HCT116 (cell line): ENCODE data around the gene PRKG2. TPM values are rescaled to one million over a fixed set of nuclear protein-coding genes. Genes with fewer than 3 reads are reported as not detected.

Experiments
- ATAC-seq: fragments of 200-7000 bp; cut with Tn5 transposase; 2 replicates; pipeline ENCODE4 v1.9.1; 2020; ENCODE audit warnings: mild to moderate bottlenecking, moderate library complexity
- BruUV-seq: library from RNA; stranded (reverse); fragments of 400-500 nt; replicated peaks from 2 replicates; lab custom pipeline; 2021; lab: Mats Ljungman, UMichigan
- CTCF ChIA-PET: fragments of 300-600 bp; sonication (Branson Sonifier 250); formaldehyde crosslinking; loops from one replicate; lab custom pipeline; 2021; ENCODE audit warnings: antibody characterized with exemption; lab: Charles Lee
- POLR2A ChIA-PET: fragments of 300-600, 350-600 bp; sonication (Branson Sonifier 250); formaldehyde crosslinking; loops from one replicate; lab custom pipeline; 2021; ENCODE audit warnings: antibody characterized with exemption; lab: Charles Lee
- RAD21 ChIA-PET, 2 experiments: fragments of 300-600 bp; sonication (Branson Sonifier 250); formaldehyde crosslinking; loops; one replicate each; lab custom pipeline; 2023; ENCODE audit warnings: low total read pairs in 2 of 2; ENCODE audit not compliant: uncharacterized antibody in 2 of 2, unreplicated experiment in 2 of 2, low non-redundant PET in 1 of 2; lab: Charles Lee
- DNase-seq: peaks from one replicate; pipeline ENCODE4 v3.0.0-alpha.2; 2010; ENCODE audit warnings: low read depth, low spot score
- H2AFZ ChIP-seq: fragments of 200-600 bp; shearing (Covaris generic), sonication (generic); 2 replicates; pipeline ENCODE4 v1.6.1; 2017; ENCODE audit warnings: low read depth, mixed run types, mixed read lengths, antibody characterized with exemption, low read length; ENCODE audit not compliant: poor library complexity, severe bottlenecking
- H3K27ac ChIP-seq: 2 replicates; pipeline ENCODE4 v1.5.1; 2012; ENCODE audit warnings: low read depth, low read length
- H3K27me3 ChIP-seq: fragments of 200-600 bp; sonication (generic); 2 replicates; pipeline ENCODE4 v1.6.1; 2016; ENCODE audit warnings: mixed run types, low read length, mixed read lengths; ENCODE audit not compliant: insufficient read depth
- H3K36me3 ChIP-seq, 2 experiments: fragments of 200-500 bp in 1 of 2; fragments of 200-600 bp in 1 of 2; sonication (Bioruptor generic) in 1 of 2; sonication (generic) in 1 of 2; 2 replicates each; pipeline versions ENCODE4 v1.5.1 to v1.6.1; 2014 to 2016; ENCODE audit warnings: low read length in 2 of 2, inconsistent platforms in 1 of 2, mixed read lengths in 1 of 2, mixed run types in 1 of 2; ENCODE audit not compliant: insufficient read depth in 2 of 2, control insufficient read depth in 1 of 2
- H3K4me1 ChIP-seq, 2 experiments: fragments of 200-600 bp in 1 of 2; sonication (generic) in 1 of 2; 2 replicates each; pipeline versions ENCODE4 v1.5.1 to v1.6.1; 2012 to 2017; ENCODE audit warnings: low read length in 2 of 2, inconsistent platforms in 1 of 2, mild to moderate bottlenecking in 1 of 2, mixed read lengths in 1 of 2, mixed run types in 1 of 2, moderate library complexity in 1 of 2; ENCODE audit not compliant: insufficient read depth in 2 of 2, control insufficient read depth in 1 of 2
- H3K4me2 ChIP-seq: fragments of 200-600 bp; sonication (generic); 2 replicates; pipeline ENCODE4 v1.6.1; 2017; ENCODE audit warnings: mixed run types, low read length, mixed read lengths
- H3K4me3 ChIP-seq, 2 experiments: fragments of 200-600 bp in 1 of 2; sonication (generic) in 1 of 2; replicated peaks in 1 of 2; 2 replicates each; pipeline ENCODE4 v1.5.1; 2011 to 2016; ENCODE audit warnings: low read length in 2 of 2, control low read depth in 1 of 2, low read depth in 1 of 2, mild to moderate bottlenecking in 1 of 2, mixed read lengths in 1 of 2, mixed run types in 1 of 2
- H3K79me2 ChIP-seq: fragments of 200-600 bp; sonication (generic); 2 replicates; pipeline ENCODE4 v1.6.1; 2017; ENCODE audit warnings: mild to moderate bottlenecking, mixed run types, low read length, moderate library complexity, mixed read lengths; ENCODE audit not compliant: insufficient read depth
- H3K9ac ChIP-seq: fragments of 200-600 bp; sonication (generic); 2 replicates; pipeline ENCODE4 v1.6.1; 2016; ENCODE audit warnings: low read length, mixed read lengths
- H3K9me2 ChIP-seq: fragments of 200-600 bp; sonication (generic), shearing (Covaris generic); 2 replicates; pipeline ENCODE4 v1.6.1; 2017; ENCODE audit warnings: mixed run types, mild to moderate bottlenecking, moderate library complexity; ENCODE audit not compliant: insufficient read depth
- H3K9me3 ChIP-seq, 2 experiments: fragments of 200-500 bp in 1 of 2; fragments of 200-600 bp in 1 of 2; sonication (Bioruptor generic) in 1 of 2; sonication (generic) in 1 of 2; 2 replicates each; pipeline ENCODE4 v1.6.1; 2014 to 2017; ENCODE audit warnings: low read length in 2 of 2, mixed read lengths in 2 of 2, inconsistent platforms in 1 of 2, low read depth in 1 of 2, mild to moderate bottlenecking in 1 of 2, mixed run types in 1 of 2, moderate library complexity in 1 of 2; ENCODE audit not compliant: control insufficient read depth in 1 of 2, insufficient read depth in 1 of 2
- H4K20me1 ChIP-seq: fragments of 200-600 bp; sonication (generic), shearing (Covaris generic); 2 replicates; pipeline ENCODE4 v1.6.1; 2017; ENCODE audit warnings: mixed run types, mild to moderate bottlenecking, moderate library complexity; ENCODE audit not compliant: insufficient read depth
- CBX3 ChIP-seq: IDR thresholded peaks from 2 replicates; pipeline ENCODE4 v1.6.1; 2012; ENCODE audit warnings: low read depth
- CEBPB ChIP-seq: IDR thresholded peaks from 2 replicates; pipeline ENCODE4 v1.6.1; 2012; ENCODE audit warnings: low read depth
- ELF1 ChIP-seq: IDR thresholded peaks from 2 replicates; pipeline ENCODE4 v1.6.1; 2012; ENCODE audit warnings: low read depth, borderline replicate concordance
- EZH2 ChIP-seq: fragments of 200-600 bp; sonication (generic); IDR thresholded peaks from 2 replicates; pipeline ENCODE4 v1.6.1; 2017; ENCODE audit warnings: antibody characterized with exemption, mixed run types
- EZH2phosphoT487 ChIP-seq: fragments of 200-600 bp; IDR thresholded peaks from 2 replicates; pipeline ENCODE4 v1.6.1; 2018; ENCODE audit warnings: antibody characterized with exemption, borderline replicate concordance
- POLR2A ChIP-seq: IDR thresholded peaks from 2 replicates; pipeline ENCODE4 v1.7.0; 2011; ENCODE audit warnings: borderline replicate concordance; ENCODE audit not compliant: insufficient read depth, insufficient read length; ENCODE audit errors: extremely low read depth
- POLR2AphosphoS5 ChIP-seq: IDR thresholded peaks from 2 replicates; pipeline ENCODE4 v1.6.1; 2011; ENCODE audit warnings: mild to moderate bottlenecking, low read depth, low read length, moderate library complexity
- RAD21 ChIP-seq: IDR thresholded peaks from 2 replicates; pipeline ENCODE4 v1.6.1; 2012; ENCODE audit warnings: low read depth, mild to moderate bottlenecking
- SIN3A ChIP-seq: IDR thresholded peaks from 2 replicates; pipeline ENCODE4 v1.6.1; 2012; ENCODE audit warnings: low read depth
- SP1 ChIP-seq: IDR thresholded peaks from 2 replicates; pipeline ENCODE4 v1.6.1; 2012; ENCODE audit warnings: low read depth
- SRF ChIP-seq: IDR thresholded peaks from 2 replicates; pipeline ENCODE4 v1.6.1; 2012; ENCODE audit warnings: low read depth
- TCF7L2 ChIP-seq: IDR thresholded peaks from 2 replicates; pipeline ENCODE4 v1.7.0; 2011; ENCODE audit warnings: borderline replicate concordance, inconsistent platforms; ENCODE audit not compliant: insufficient read depth, insufficient read length; ENCODE audit errors: extremely low read depth
- YY1 ChIP-seq: IDR thresholded peaks from 2 replicates; pipeline ENCODE4 v1.6.1; 2011; ENCODE audit warnings: low read length, low read depth, moderate library complexity, mild to moderate bottlenecking; ENCODE audit not compliant: insufficient replicate concordance; ENCODE audit errors: extremely low read depth
- ZNF274 ChIP-seq: fragments of 200-500 bp; sonication (Bioruptor generic); IDR thresholded peaks from 2 replicates; pipeline ENCODE4 v1.6.1; 2014; ENCODE audit warnings: mild to moderate bottlenecking, low read depth, low read length, inconsistent platforms
- intact Hi-C: fragments of 100-400 bp; cut with micrococcal nuclease; formaldehyde crosslinking; loops from 2 replicates; pipeline ENCODE4 v1.10.0; 2022
- total RNA-seq: library from RNA; stranded (reverse); gene quantifications from one replicate; pipeline ENCODE4 v1.2.1, GENCODE V29; 2021; ENCODE audit not compliant: unreplicated experiment
- TF ChIP-seq, protein P1 (sequence below): IDR thresholded peaks from 2 replicates; pipeline ENCODE4 v1.6.1; 2011; ENCODE audit warnings: mild to moderate bottlenecking, low read length, moderate library complexity; ENCODE audit not compliant: insufficient replicate concordance; ENCODE audit errors: extremely low read depth

Gene PRKG2
- total RNA-seq, 1 experiment from 2014 or later, result 2.1 TPM

DNA sequence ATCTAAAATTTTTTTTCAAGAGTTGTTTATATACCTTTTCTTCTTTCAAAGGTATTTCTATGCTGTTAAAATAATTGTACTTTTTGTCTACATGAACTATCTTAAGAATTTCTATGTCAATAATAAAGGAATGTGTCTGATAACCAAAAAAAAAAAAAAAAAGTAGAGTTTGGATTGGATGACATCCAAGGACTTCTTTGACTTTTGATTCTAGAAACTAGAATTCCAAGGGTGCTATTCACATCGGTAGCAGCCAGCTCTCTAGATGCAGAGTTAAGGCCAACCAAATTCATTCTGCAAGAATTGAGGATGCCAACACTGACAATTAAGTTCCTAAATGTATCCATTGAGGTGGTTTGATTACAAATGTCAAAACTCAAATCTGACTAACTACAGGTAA is 42.0 kb upstream of the PRKG2 start (continued):
- TF ChIP-seq SP1, result no peak
- TF ChIP-seq CBX3, result no peak
- no peak for TF ChIP-seq ELF1
- TF ChIP-seq ZNF274, result no peak
- no peak for TF ChIP-seq RAD21

DNA sequence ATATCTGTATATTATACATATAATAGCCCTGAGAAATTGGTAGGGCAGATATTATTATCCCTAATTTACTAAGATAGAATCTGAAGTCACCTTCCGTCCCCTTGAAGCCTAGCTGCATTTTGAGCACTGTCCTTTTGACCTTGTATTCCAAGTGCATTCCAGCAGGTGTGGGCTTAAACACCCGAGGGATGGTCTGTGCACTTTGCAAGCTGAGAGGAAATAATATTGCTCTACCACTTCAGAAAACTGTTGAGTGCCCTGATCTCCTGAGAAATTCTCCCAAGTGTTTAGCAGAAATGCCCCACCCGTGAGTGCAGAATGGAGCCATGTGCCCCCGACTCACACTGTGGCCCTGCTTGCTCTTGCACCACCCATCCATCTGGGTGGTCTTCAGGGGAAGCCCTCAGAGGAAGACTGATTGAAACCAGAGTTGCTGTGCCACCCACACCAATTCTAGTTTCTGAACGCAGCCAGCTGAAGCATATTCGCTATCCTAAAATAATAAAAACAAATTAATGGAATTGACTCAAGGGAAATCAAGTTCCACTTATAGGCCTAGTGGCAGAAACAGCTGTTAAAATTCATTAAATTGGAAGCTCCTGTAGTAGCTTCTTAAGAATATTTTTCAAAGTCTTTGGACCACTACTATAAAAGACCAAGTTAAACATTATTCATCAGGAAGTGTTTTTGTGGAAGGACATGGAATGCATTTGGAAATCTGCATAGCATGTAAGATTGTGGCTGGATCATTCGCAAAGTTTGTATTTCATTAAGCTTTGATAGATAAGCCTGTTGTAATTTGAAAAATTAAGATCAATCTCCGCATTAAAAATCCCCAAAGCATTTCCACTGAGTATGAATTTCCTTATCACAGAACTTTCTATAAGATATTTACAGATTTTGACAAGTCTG is 41.3 kb upstream of the PRKG2 start:
- no peak overlapping the region for H3K4me3 ChIP-seq
- H3K9ac ChIP-seq, result no peak overlapping the region
- H2AFZ ChIP-seq, result no peak overlapping the region
- H3K79me2 ChIP-seq, result no peaks in the 10 kb centered on the region
- H3K4me1 ChIP-seq, result no peaks in the 10 kb centered on the region
- no peak overlapping the region for H3K27ac ChIP-seq
- TF ChIP-seq SRF (no peak), ZNF274 (no peak), SIN3A (no peak), CEBPB (no peak), POLR2A (no peak), CBX3 (no peak), POLR2AphosphoS5 (no peak), TCF7L2 (no peak), YY1 (no peak), SP1 (no peak), ELF1 (no peak), RAD21 (no peak), EZH2phosphoT487 (no peak), EZH2 (no peak)
- TF ChIP-seq, protein P1, sequence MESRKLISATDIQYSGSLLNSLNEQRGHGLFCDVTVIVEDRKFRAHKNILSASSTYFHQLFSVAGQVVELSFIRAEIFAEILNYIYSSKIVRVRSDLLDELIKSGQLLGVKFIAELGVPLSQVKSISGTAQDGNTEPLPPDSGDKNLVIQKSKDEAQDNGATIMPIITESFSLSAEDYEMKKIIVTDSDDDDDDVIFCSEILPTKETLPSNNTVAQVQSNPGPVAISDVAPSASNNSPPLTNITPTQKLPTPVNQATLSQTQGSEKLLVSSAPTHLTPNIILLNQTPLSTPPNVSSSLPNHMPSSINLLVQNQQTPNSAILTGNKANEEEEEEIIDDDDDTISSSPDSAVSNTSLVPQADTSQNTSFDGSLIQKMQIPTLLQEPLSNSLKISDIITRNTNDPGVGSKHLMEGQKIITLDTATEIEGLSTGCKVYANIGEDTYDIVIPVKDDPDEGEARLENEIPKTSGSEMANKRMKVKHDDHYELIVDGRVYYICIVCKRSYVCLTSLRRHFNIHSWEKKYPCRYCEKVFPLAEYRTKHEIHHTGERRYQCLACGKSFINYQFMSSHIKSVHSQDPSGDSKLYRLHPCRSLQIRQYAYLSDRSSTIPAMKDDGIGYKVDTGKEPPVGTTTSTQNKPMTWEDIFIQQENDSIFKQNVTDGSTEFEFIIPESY, result no peak
- no TSS peak for BruUV-seq
- POLR2A ChIA-PET, result no interaction called here
- no peaks in the 10 kb centered on the region for H3K36me3 ChIP-seq
- DNase-seq, result no peak
- no peak overlapping the region for H3K4me2 ChIP-seq
- no peaks in the 10 kb centered on the region for H4K20me1 ChIP-seq
- CTCF ChIA-PET, result interaction anchor here (1.2 kb wide), 1 partner anchor 45 kb away, joined by 3 read pairs; no protein-coding TSS in a partner anchor
- no peaks in the 10 kb centered on the region for H3K9me3 ChIP-seq
- H3K9me2 ChIP-seq, result no peaks in the 10 kb centered on the region
- no peaks in the 10 kb centered on the region for H3K27me3 ChIP-seq
- RAD21 ChIA-PET, result no interaction called here
- no peak for ATAC-seq
- intact Hi-C loops, result no loop called here
